ENCODE measurements around the gene MRPL38. TPM values are rescaled to one million over a fixed set of nuclear protein-coding genes. Genes with fewer than 3 reads are reported as not detected.

The MRPL38 gene
- total and polyA plus RNA-seq, 4 donors = 23.0 to 63.9 (median 50.5) TPM

DNA sequence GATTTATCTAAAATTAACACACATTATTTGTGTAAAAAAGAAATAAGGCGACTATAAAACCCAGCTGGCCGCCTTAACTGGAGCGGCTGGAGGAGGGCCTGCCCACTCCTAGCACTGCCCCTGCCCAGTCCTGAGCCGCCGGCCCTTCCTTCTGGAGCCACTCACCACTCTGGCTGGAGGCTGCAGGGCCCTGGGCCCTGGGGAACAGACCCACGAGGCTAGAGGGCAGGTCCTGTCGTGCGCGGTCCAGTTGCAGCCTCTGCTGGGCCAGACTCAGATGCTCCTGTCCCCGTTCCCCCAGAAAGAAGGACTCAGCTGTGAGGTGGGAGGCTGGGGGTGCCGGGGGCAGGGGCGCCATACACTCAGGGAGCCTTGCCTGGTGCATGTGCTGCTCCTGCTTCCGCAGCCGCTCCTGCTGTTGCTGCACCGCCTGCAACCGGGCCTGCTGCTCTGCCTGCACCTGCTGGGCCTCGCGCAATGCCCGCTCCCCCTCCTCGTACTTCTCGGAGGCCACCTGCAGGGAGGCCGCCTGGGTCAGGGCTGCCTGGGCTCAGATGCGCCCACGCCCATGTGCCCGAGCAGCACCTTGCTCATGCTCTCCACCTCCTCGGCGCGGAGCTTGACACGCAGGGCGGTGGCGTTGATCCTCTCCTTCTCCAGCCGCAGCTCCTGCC lies 9.0 kb upstream of the MRPL38 start (continued):
- TF ChIP-seq CTCF (IDR thresholded peaks at IDR 0.05; ENCODE audit: low read depth, low read length, missing input control) (no peak), FOXA2 (IDR thresholded peaks at IDR 0.05) (no peak), FOXA1 (IDR thresholded peaks at IDR 0.05) (no peak)

- no peak for DNase-seq (ENCODE audit: low spot score)
- Histone ChIP-seq H3K4me3 (ENCODE audit: low read depth in 1 of 3, low read length in 3 of 3) (no peak overlapping the region), H3K9me3 (ENCODE audit: control insufficient read depth in 4 of 4, low read length in 3 of 4) (no peaks in the 10 kb centered on the region), H3K27me3 (ENCODE audit: control insufficient read depth in 4 of 4, insufficient read depth in 4 of 4, low read length in 3 of 4) (no peaks in the 10 kb centered on the region), H3K27ac (ENCODE audit: low read depth in 1 of 2, low read length in 2 of 2) (no peak overlapping the region), H3K36me3 (ENCODE audit: control insufficient read depth in 4 of 4, insufficient read depth in 3 of 4, low read depth in 1 of 4, low read length in 3 of 4) (no peaks in the 10 kb centered on the region), H3K4me1 (ENCODE audit: control insufficient read depth in 4 of 4, insufficient read depth in 4 of 4, low read length in 3 of 4) (no peaks in the 10 kb centered on the region), H3K9ac (ENCODE audit: low read depth in 1 of 2, low read length in 2 of 2) (no peak overlapping the region)
- TF ChIP-seq HNF4A (conservative IDR thresholded peaks at IDR 0.05) = no peak
- no peak for TF ChIP-seq CTCF (IDR thresholded peaks at IDR 0.05; ENCODE audit: low read depth, low read length, missing input control)
- TF ChIP-seq RAD21 (IDR thresholded peaks at IDR 0.05) = no peak
- no peak for TF ChIP-seq TAF1 (conservative IDR thresholded peaks at IDR 0.05)
- TF ChIP-seq JUND (IDR thresholded peaks at IDR 0.05) = no peak
- no peak for TF ChIP-seq SP1 (IDR thresholded peaks at IDR 0.05)
- no peak for TF ChIP-seq EGR1 (IDR thresholded peaks at IDR 0.05; ENCODE audit: low read depth in 2 of 2)
- TF ChIP-seq YY1 (IDR thresholded peaks at IDR 0.05) = no peak
- TF ChIP-seq GABPA (IDR thresholded peaks at IDR 0.05 in 1 of 2, conservative IDR thresholded peaks at IDR 0.05 in 1 of 2) = no peak
- TF ChIP-seq NR2F2 (IDR thresholded peaks at IDR 0.05) = no peak
- no peak for TF ChIP-seq FOXA1 (IDR thresholded peaks at IDR 0.05)
- no peak for TF ChIP-seq RXRA (IDR thresholded peaks at IDR 0.05)
- WGBS = 88% methylated on average over 6 of the region's 6 CpGs
Observed at GRCh38 chr17:75910699-75911098, 6.0 kb upstream of the MRPL38 start.

- Histone ChIP-seq H3K27me3 (ENCODE audit: control insufficient read depth in 4 of 4, insufficient read depth in 4 of 4, low read length in 3 of 4) (no peaks in the 10 kb centered on the region), H3K27ac (ENCODE audit: low read depth in 1 of 2, low read length in 2 of 2) (no peak overlapping the region), H3K9me3 (ENCODE audit: control insufficient read depth in 4 of 4, low read length in 3 of 4) (no peaks in the 10 kb centered on the region), H3K36me3 (ENCODE audit: control insufficient read depth in 4 of 4, insufficient read depth in 3 of 4, low read depth in 1 of 4, low read length in 3 of 4) (no peaks in the 10 kb centered on the region), H3K4me1 (ENCODE audit: control insufficient read depth in 4 of 4, insufficient read depth in 4 of 4, low read length in 3 of 4) (no peaks in the 10 kb centered on the region), H3K9ac (ENCODE audit: low read depth in 1 of 2, low read length in 2 of 2) (no peak overlapping the region), H3K4me3 (ENCODE audit: low read depth in 1 of 3, low read length in 3 of 3) (no peak overlapping the region)
- DNase-seq (ENCODE audit: low spot score) = no peak
- 79% methylated on average over 11 of the region's 11 CpGs for WGBS
- TF ChIP-seq RXRA (IDR thresholded peaks at IDR 0.05) (no peak), TAF1 (conservative IDR thresholded peaks at IDR 0.05) (no peak), YY1 (IDR thresholded peaks at IDR 0.05) (no peak), CTCF (IDR thresholded peaks at IDR 0.05; ENCODE audit: low read depth, low read length, missing input control) (no peak), NR2F2 (IDR thresholded peaks at IDR 0.05) (no peak), EGR1 (IDR thresholded peaks at IDR 0.05; ENCODE audit: low read depth in 2 of 2) (no peak), GABPA (IDR thresholded peaks at IDR 0.05 in 1 of 2, conservative IDR thresholded peaks at IDR 0.05 in 1 of 2) (no peak), HNF4G (IDR thresholded peaks at IDR 0.05) (no peak), FOXA2 (IDR thresholded peaks at IDR 0.05) (no peak), HNF4A (conservative IDR thresholded peaks at IDR 0.05) (no peak), RAD21 (IDR thresholded peaks at IDR 0.05) (no peak), ATF3 (IDR thresholded peaks at IDR 0.05) (no peak)
- TF ChIP-seq, protein P1, sequence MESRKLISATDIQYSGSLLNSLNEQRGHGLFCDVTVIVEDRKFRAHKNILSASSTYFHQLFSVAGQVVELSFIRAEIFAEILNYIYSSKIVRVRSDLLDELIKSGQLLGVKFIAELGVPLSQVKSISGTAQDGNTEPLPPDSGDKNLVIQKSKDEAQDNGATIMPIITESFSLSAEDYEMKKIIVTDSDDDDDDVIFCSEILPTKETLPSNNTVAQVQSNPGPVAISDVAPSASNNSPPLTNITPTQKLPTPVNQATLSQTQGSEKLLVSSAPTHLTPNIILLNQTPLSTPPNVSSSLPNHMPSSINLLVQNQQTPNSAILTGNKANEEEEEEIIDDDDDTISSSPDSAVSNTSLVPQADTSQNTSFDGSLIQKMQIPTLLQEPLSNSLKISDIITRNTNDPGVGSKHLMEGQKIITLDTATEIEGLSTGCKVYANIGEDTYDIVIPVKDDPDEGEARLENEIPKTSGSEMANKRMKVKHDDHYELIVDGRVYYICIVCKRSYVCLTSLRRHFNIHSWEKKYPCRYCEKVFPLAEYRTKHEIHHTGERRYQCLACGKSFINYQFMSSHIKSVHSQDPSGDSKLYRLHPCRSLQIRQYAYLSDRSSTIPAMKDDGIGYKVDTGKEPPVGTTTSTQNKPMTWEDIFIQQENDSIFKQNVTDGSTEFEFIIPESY (IDR thresholded peaks at IDR 0.05) = no peak
Observed at GRCh38 chr17:75909812-75910274, 5.2 kb upstream of the MRPL38 start.
